ENCODE measurements around the gene LHFPL2.

DNA sequence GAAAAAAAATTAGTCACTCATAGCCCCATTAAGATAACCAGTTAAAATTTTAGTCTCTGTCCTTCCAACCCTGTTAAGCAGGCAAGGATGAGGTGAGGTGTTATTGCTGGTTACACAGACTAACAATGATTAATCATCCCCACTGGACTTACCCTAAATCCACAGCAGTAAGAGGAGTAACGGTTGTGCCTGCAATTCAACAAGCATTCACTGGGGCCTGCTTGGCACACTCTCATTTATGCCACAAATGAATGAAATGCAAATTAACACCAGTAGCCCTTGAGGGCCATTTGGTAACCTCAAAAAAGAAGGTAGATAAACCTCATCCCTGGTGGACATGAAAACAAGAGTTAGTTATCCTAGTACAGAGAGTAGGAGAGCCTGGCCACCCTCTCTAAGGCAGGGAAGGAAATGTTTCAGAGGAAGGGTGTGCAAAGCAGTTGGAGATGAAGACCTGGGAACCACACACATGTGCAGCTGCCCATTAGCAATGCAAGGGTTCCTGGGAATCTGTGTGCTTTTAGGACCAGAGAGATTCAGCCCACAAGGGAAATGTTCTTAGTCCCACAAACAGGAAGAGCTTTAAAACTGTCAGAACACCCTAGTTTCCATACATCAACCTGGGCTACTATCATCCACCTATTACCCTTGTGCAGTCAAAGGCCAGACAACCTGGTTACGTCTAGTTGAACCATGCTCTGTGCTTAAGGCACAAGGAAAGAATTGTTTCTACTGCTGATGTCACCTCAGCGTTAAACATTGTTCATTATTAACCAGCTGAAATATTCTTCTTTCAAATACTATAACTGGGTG lies 7.7 kb downstream of the LHFPL2 start:
- TF ChIP-seq SP1 (IDR thresholded peaks at IDR 0.05) (no peak), TARDBP (IDR thresholded peaks at IDR 0.05) (no peak), BHLHE40 (IDR thresholded peaks at IDR 0.05; ENCODE audit: borderline replicate concordance) (no peak), FOXA1 (IDR thresholded peaks at IDR 0.05) (no peak), SUZ12 (IDR thresholded peaks at IDR 0.05) (no peak), FOXM1 (IDR thresholded peaks at IDR 0.05; ENCODE audit: borderline replicate concordance) (no peak), NFRKB (IDR thresholded peaks at IDR 0.05) (no peak), CTBP1 (IDR thresholded peaks at IDR 0.05; ENCODE audit: borderline replicate concordance) (no peak), LEF1 (IDR thresholded peaks at IDR 0.05; ENCODE audit: borderline replicate concordance) (no peak), HDGF (IDR thresholded peaks at IDR 0.05; ENCODE audit: borderline replicate concordance) (no peak), L3MBTL2 (conservative IDR thresholded peaks at IDR 0.05) (no peak), ELF4 (IDR thresholded peaks at IDR 0.05) (no peak)
- TF ChIP-seq, protein P1, sequence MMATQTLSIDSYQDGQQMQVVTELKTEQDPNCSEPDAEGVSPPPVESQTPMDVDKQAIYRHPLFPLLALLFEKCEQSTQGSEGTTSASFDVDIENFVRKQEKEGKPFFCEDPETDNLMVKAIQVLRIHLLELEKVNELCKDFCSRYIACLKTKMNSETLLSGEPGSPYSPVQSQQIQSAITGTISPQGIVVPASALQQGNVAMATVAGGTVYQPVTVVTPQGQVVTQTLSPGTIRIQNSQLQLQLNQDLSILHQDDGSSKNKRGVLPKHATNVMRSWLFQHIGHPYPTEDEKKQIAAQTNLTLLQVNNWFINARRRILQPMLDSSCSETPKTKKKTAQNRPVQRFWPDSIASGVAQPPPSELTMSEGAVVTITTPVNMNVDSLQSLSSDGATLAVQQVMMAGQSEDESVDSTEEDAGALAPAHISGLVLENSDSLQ (IDR thresholded peaks at IDR 0.05): no peak
